ENCODE data around the gene CCNO. TPM values are rescaled to one million over a fixed set of nuclear protein-coding genes. Genes with fewer than 3 reads are reported as not detected.

The CCNO gene
- total RNA-seq: under 1 TPM in 2 of 9 donors, not detected in 7; 0.23 to 0.36 TPM
- under 1 TPM in 1 of 2 donors, not detected in 1; 0.04 TPM for polyA plus RNA-seq
- long read RNA-seq, donor 1: 0 reads
- long read RNA-seq, donor 2: 0 reads
- long read RNA-seq, donor 3: 0 reads

DNA sequence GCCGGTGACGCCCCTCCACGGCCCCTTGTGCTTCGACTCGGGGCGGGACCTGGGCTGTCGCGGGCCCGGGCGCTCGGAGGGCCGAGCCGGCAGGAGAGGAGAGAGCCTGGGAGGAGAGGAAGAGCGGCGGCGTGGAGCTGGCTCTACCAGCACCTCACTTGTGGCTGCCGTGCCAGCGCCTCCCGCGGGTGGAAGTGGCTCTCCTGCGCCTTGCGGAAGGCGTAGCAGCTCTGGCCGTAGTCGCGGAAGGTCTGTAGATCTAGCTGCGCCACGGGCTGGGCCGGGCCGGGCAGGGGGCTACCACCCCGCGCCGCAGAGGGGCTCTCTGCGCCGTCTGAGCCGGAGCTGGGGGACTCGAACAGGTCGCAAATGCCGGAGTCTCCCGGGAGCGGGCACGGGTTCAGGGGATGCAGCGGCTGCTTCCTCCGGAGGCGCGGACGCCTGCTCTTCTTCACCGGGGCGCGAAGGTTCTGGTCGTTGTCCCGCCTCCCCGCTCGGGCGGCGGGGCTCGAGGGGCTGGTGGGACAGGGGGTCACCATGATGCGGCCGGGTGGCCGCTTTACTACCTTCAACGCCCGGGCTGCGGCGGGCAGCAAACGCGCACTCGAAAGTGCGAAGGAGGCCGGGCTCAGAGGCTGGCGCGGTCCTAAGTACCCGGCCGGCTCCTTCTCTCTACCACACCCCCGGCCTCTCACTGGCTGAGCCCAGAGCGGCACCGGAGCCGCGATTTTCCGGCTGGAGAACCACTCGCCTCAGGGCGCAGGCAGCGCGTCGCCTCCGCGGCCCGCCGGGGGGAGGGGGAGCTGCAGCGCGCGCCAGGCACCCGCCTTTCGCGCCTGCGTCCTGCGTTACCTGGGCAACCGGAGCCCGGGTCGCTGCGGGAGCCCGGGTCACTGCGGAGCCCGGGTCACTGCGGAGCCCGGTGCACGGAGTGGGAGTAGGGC is at the start of gene CCNO:
Gene CCNO, minus strand, starts transcription at position 624 of the 944 bp plus-strand sequence. Its CDS starts 85 bp downstream, at position 539.
- Histone ChIP-seq H3K4me3 (peak within 1 kb of the TSS; percentile 39 to 67 (median 56)), H3K27ac (no peak within 1 kb of the TSS), H3K9me3 (no peaks in the 10 kb centered on the region), H3K36me3 (no peaks in the 10 kb centered on the region), H3K4me1 (peaks cover 6 to 42% (median 32%) of the 10 kb centered on the region in 12 donors), H3K27me3 (peaks cover 43 to 100% (median 79%) of the 10 kb centered on the region in 9 donors)
- peak; percentile 62 to 92 (median 86) for ATAC-seq
- intact Hi-C loops (cut with DNase I): loop anchor here in 7 of 10 donors (5.0 to 10.0 kb wide), 3 partner anchors 56 to 61 kb away; partner anchors contain the start of gene CDC20B (in 3 of the 7)
- 0 to 2% (median 1%) methylated on average over 35 to 106 of the region's 106 CpGs for WGBS, 4 donors
- TF ChIP-seq POLR2A (IDR thresholded peaks at IDR 0.05): no peak
- TF ChIP-seq, protein P1, sequence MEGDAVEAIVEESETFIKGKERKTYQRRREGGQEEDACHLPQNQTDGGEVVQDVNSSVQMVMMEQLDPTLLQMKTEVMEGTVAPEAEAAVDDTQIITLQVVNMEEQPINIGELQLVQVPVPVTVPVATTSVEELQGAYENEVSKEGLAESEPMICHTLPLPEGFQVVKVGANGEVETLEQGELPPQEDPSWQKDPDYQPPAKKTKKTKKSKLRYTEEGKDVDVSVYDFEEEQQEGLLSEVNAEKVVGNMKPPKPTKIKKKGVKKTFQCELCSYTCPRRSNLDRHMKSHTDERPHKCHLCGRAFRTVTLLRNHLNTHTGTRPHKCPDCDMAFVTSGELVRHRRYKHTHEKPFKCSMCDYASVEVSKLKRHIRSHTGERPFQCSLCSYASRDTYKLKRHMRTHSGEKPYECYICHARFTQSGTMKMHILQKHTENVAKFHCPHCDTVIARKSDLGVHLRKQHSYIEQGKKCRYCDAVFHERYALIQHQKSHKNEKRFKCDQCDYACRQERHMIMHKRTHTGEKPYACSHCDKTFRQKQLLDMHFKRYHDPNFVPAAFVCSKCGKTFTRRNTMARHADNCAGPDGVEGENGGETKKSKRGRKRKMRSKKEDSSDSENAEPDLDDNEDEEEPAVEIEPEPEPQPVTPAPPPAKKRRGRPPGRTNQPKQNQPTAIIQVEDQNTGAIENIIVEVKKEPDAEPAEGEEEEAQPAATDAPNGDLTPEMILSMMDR (IDR thresholded peaks at IDR 0.05): no peak
- DNase-seq: peak; percentile 44 to 78 (median 54)

DNA sequence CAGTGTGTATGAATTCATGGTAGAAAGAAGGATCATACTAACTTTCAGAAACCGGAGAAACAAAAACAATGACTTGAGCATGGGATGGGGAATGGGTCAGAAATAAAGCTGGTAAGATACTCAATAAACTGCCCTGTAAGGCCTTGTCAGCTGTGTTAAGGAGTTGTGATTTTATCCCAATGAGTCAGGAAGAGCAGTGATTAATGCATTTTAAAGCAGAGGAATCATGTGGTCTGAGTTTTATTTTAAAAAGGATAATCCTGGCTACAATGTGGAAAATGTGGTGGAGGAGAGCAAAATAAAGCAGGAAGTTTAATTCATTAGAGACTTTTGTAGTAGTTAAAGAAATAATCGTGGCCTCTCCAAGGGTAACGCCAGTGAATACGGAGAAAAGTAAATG is 45.4 kb upstream of the CCNO start:
- Histone ChIP-seq H3K4me1 (no peaks in the 10 kb centered on the region), H3K9me3 (no peaks in the 10 kb centered on the region), H3K27me3 (no peaks in the 10 kb centered on the region), H3K27ac (no peak overlapping the region), H3K36me3 (peaks cover 0 to 100% (median 100%) of the 10 kb centered on the region in 9 donors), H3K4me3 (no peak overlapping the region)
- WGBS, 4 donors: 85 to 91% (median 90%) methylated on average over 4 of the region's 4 CpGs
- intact Hi-C loops (cut with DNase I): loop anchor here in 2 of 10 donors (10.0 kb wide), 2 partner anchors 666 to 676 kb away; no protein-coding TSS in a partner anchor
- no peak for DNase-seq
- TF ChIP-seq POLR2A (IDR thresholded peaks at IDR 0.05): no peak
- TF ChIP-seq, protein P1 (IDR thresholded peaks at IDR 0.05): no peak
- no peak for ATAC-seq

- WGBS, 4 donors: 88 to 94% (median 91%) methylated on average over 1 of the region's 1 CpG
- Histone ChIP-seq H3K4me3 (no peak overlapping the region), H3K27ac (no peak overlapping the region), H3K9me3 (no peaks in the 10 kb centered on the region), H3K36me3 (peaks cover 0 to 100% (median 100%) of the 10 kb centered on the region in 9 donors), H3K4me1 (no peaks in the 10 kb centered on the region), H3K27me3 (no peaks in the 10 kb centered on the region)
- no peak for TF ChIP-seq POLR2A (IDR thresholded peaks at IDR 0.05)
- intact Hi-C loops (cut with DNase I): loop anchor here in 2 of 10 donors (10.0 kb wide), 2 partner anchors 668 to 678 kb away; no protein-coding TSS in a partner anchor
- ATAC-seq: no peak
- DNase-seq: no peak
These were observed 43.4 kb upstream of the CCNO start for GRCh38 chr5:55276771-55277170.

- Histone ChIP-seq H3K4me3 (no peak overlapping the region), H3K27ac (no peak overlapping the region), H3K27me3 (no peaks in the 10 kb centered on the region), H3K36me3 (peaks cover 0 to 96% (median 87%) of the 10 kb centered on the region in 9 donors), H3K9me3 (no peaks in the 10 kb centered on the region), H3K4me1 (no peaks in the 10 kb centered on the region)
- DNase-seq (no peak), ATAC-seq (no peak)
- intact Hi-C loops (cut with DNase I): no loop called here
- WGBS, 4 donors: 84 to 97% (median 96%) methylated on average over 3 of the region's 3 CpGs
- no peak for TF ChIP-seq POLR2A (IDR thresholded peaks at IDR 0.05)
- TF ChIP-seq, protein P1 (IDR thresholded peaks at IDR 0.05): no peak
These were observed 24.9 kb upstream of the CCNO start for GRCh38 chr5:55258339-55258738.
